LNCAP (cell line): ENCODE results near the gene KIAA1671.

Experiments used
- CTCF ChIP-seq: fragments of 450-650 bp; IDR thresholded peaks from 2 replicates; pipeline ENCODE4 v1.5.1; 2017; ENCODE audit warnings: mild to moderate bottlenecking

Gene KIAA1671

GRCh38 chr22:25232301-25232700, 279.8 kb downstream of the KIAA1671 start:
- no peak for TF ChIP-seq CTCF

GRCh38 chr22:25235547-25236290, 283.2 kb downstream of the KIAA1671 start:
- peak; percentile 83 for TF ChIP-seq CTCF

- no peak for TF ChIP-seq CTCF
Observed at GRCh38 chr22:25236417-25236816, 283.9 kb downstream of the KIAA1671 start.

GRCh38 chr22:25237503-25237902, 285.0 kb downstream of the KIAA1671 start:
- TF ChIP-seq CTCF, result no peak
